Measurements from ENCODE around the gene KIRREL2. TPM values are rescaled to one million over a fixed set of nuclear protein-coding genes. Genes with fewer than 3 reads are reported as not detected.
A peak's percentile ranks its signal among the peaks of the same experiment; 100 is the strongest.

Gene KIRREL2
- total and polyA plus RNA-seq, 4 donors: not detected

- Histone ChIP-seq H3K9me3 (ENCODE audit: control insufficient read depth in 4 of 4, low read length in 3 of 4) (no peaks in the 10 kb centered on the region), H3K9ac (ENCODE audit: low read depth in 1 of 2, low read length in 2 of 2) (no peak overlapping the region), H3K27ac (ENCODE audit: low read depth in 1 of 2, low read length in 2 of 2) (no peak overlapping the region), H3K4me3 (ENCODE audit: low read depth in 1 of 3, low read length in 3 of 3) (no peak overlapping the region), H3K27me3 (ENCODE audit: control insufficient read depth in 4 of 4, insufficient read depth in 4 of 4, low read length in 3 of 4) (no peaks in the 10 kb centered on the region), H3K4me1 (ENCODE audit: control insufficient read depth in 4 of 4, insufficient read depth in 4 of 4, low read length in 3 of 4) (no peaks in the 10 kb centered on the region), H3K36me3 (ENCODE audit: control insufficient read depth in 4 of 4, insufficient read depth in 3 of 4, low read depth in 1 of 4, low read length in 3 of 4) (no peaks in the 10 kb centered on the region)
- DNase-seq (ENCODE audit: low spot score): no peak
- 63% methylated on average over 5 of the region's 5 CpGs for WGBS
- TF ChIP-seq RXRA (IDR thresholded peaks at IDR 0.05) (no peak), SP1 (IDR thresholded peaks at IDR 0.05) (no peak), JUND (IDR thresholded peaks at IDR 0.05) (no peak), FOXA2 (IDR thresholded peaks at IDR 0.05) (no peak)
These were observed 55.1 kb downstream of the KIRREL2 start for GRCh38 chr19:35911790-35912189.

GRCh38 chr19:35913589-35913988, 56.9 kb downstream of the KIRREL2 start:
- no peak for TF ChIP-seq RXRA (IDR thresholded peaks at IDR 0.05)
- TF ChIP-seq, protein P1, sequence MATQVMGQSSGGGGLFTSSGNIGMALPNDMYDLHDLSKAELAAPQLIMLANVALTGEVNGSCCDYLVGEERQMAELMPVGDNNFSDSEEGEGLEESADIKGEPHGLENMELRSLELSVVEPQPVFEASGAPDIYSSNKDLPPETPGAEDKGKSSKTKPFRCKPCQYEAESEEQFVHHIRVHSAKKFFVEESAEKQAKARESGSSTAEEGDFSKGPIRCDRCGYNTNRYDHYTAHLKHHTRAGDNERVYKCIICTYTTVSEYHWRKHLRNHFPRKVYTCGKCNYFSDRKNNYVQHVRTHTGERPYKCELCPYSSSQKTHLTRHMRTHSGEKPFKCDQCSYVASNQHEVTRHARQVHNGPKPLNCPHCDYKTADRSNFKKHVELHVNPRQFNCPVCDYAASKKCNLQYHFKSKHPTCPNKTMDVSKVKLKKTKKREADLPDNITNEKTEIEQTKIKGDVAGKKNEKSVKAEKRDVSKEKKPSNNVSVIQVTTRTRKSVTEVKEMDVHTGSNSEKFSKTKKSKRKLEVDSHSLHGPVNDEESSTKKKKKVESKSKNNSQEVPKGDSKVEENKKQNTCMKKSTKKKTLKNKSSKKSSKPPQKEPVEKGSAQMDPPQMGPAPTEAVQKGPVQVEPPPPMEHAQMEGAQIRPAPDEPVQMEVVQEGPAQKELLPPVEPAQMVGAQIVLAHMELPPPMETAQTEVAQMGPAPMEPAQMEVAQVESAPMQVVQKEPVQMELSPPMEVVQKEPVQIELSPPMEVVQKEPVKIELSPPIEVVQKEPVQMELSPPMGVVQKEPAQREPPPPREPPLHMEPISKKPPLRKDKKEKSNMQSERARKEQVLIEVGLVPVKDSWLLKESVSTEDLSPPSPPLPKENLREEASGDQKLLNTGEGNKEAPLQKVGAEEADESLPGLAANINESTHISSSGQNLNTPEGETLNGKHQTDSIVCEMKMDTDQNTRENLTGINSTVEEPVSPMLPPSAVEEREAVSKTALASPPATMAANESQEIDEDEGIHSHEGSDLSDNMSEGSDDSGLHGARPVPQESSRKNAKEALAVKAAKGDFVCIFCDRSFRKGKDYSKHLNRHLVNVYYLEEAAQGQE (IDR thresholded peaks at IDR 0.05): no peak
- TF ChIP-seq FOXA2 (IDR thresholded peaks at IDR 0.05): no peak
- TF ChIP-seq FOXA1 (IDR thresholded peaks at IDR 0.05): no peak
- TF ChIP-seq, protein P2, sequence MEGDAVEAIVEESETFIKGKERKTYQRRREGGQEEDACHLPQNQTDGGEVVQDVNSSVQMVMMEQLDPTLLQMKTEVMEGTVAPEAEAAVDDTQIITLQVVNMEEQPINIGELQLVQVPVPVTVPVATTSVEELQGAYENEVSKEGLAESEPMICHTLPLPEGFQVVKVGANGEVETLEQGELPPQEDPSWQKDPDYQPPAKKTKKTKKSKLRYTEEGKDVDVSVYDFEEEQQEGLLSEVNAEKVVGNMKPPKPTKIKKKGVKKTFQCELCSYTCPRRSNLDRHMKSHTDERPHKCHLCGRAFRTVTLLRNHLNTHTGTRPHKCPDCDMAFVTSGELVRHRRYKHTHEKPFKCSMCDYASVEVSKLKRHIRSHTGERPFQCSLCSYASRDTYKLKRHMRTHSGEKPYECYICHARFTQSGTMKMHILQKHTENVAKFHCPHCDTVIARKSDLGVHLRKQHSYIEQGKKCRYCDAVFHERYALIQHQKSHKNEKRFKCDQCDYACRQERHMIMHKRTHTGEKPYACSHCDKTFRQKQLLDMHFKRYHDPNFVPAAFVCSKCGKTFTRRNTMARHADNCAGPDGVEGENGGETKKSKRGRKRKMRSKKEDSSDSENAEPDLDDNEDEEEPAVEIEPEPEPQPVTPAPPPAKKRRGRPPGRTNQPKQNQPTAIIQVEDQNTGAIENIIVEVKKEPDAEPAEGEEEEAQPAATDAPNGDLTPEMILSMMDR (IDR thresholded peaks at IDR 0.05; ENCODE audit: low read depth, low read length, missing input control): no peak
- 74% methylated on average over 7 of the region's 7 CpGs for WGBS
- Histone ChIP-seq H3K36me3 (ENCODE audit: control insufficient read depth in 4 of 4, insufficient read depth in 3 of 4, low read depth in 1 of 4, low read length in 3 of 4) (no peaks in the 10 kb centered on the region), H3K27ac (ENCODE audit: low read depth in 1 of 2, low read length in 2 of 2) (no peak overlapping the region), H3K4me3 (ENCODE audit: low read depth in 1 of 3, low read length in 3 of 3) (no peak overlapping the region), H3K9me3 (ENCODE audit: control insufficient read depth in 4 of 4, low read length in 3 of 4) (no peaks in the 10 kb centered on the region), H3K4me1 (ENCODE audit: control insufficient read depth in 4 of 4, insufficient read depth in 4 of 4, low read length in 3 of 4) (no peaks in the 10 kb centered on the region), H3K27me3 (ENCODE audit: control insufficient read depth in 4 of 4, insufficient read depth in 4 of 4, low read length in 3 of 4) (no peaks in the 10 kb centered on the region), H3K9ac (ENCODE audit: low read depth in 1 of 2, low read length in 2 of 2) (no peak overlapping the region)
- DNase-seq (ENCODE audit: low spot score): no peak

DNA sequence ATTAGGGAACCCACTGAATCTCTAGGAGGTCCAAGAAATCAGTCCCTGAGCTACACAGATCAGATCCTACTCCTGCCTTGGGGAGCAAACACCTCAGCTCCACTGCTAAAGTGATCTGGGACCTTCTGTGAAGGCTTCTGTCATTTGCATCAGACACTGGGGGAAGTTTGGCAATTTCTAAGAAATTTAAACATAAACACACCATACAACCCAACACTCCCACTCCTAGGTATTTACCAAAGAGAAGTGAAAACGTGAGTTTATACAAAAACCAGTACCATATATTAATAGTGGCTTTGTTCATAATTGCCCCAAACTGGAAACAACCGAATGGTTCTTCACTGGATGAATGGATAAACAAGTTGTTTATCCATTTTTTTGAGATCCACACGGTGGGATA, 58.7 kb downstream of the KIRREL2 start:
- no peak for DNase-seq (ENCODE audit: low spot score)
- no peaks in the 10 kb centered on the region for H3K36me3 ChIP-seq (ENCODE audit: control insufficient read depth in 4 of 4, insufficient read depth in 3 of 4, low read depth in 1 of 4, low read length in 3 of 4)
- H3K27me3 ChIP-seq (ENCODE audit: control insufficient read depth in 4 of 4, insufficient read depth in 4 of 4, low read length in 3 of 4): no peaks in the 10 kb centered on the region
- H3K4me3 ChIP-seq (ENCODE audit: low read depth in 1 of 3, low read length in 3 of 3): no peak overlapping the region
- TF ChIP-seq ZBTB33 (IDR thresholded peaks at IDR 0.05) (no peak), FOXA1 (IDR thresholded peaks at IDR 0.05) (no peak), SP1 (IDR thresholded peaks at IDR 0.05) (no peak), TAF1 (conservative IDR thresholded peaks at IDR 0.05) (no peak), RAD21 (IDR thresholded peaks at IDR 0.05) (no peak), GABPA (IDR thresholded peaks at IDR 0.05 in 1 of 2, conservative IDR thresholded peaks at IDR 0.05 in 1 of 2) (no peak), NR2F2 (IDR thresholded peaks at IDR 0.05) (no peak), JUND (IDR thresholded peaks at IDR 0.05) (no peak), HNF4A (conservative IDR thresholded peaks at IDR 0.05) (no peak)
- TF ChIP-seq, protein P1 (IDR thresholded peaks at IDR 0.05): no peak
- TF ChIP-seq, protein P2 (IDR thresholded peaks at IDR 0.05; ENCODE audit: low read depth, low read length, missing input control): no peak
- H3K9me3 ChIP-seq (ENCODE audit: control insufficient read depth in 4 of 4, low read length in 3 of 4): no peaks in the 10 kb centered on the region
- H3K4me1 ChIP-seq (ENCODE audit: control insufficient read depth in 4 of 4, insufficient read depth in 4 of 4, low read length in 3 of 4): no peaks in the 10 kb centered on the region
- no peak overlapping the region for H3K9ac ChIP-seq (ENCODE audit: low read depth in 1 of 2, low read length in 2 of 2)
- 56% methylated on average over 3 of the region's 3 CpGs for WGBS
- peak overlapping the region in 1 of 2 donors; percentile 12 for H3K27ac ChIP-seq (ENCODE audit: low read depth in 1 of 2, low read length in 2 of 2)

Data from liver (tissue), 9 donors.